ENCODE results near the gene ARHGAP25.

The ARHGAP25 gene

DNA sequence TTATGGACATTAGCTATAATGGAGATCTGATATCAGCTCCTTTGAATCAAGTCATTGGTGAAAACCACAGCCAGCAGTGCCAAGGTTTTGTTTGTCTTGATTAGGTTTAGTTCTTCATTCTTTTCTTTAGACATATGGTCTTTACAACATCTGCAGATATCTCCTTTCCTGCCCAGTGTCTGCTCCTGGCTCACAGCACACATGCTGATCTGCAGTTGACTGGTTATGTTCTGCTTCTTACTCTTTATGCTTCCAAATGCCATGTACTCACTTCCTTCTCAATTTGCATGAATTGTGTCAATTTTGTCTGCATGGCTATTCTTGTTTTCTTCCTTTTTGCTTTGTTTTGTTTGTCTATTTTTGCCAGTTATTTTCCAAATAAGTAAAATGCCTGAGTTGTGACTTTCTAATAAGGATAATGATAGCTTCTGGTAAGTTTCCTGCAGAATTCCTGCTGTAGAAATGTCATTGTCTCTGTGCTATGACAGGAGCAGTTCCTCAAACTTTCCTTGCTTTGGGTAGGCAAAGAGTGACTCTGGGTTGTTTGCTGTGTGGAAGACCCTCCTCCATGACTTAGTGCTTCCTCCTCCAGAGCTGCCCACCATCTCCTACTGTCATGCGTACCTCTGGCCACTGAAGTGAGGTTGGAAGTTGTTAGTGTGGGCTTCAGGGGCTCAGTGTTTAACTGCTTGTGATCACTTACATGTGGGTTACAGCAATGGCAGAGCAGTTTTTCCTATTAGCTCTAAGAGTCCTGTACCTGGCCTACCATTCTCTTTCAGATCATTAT is 8.2 kb downstream of the ARHGAP25 start:
- no peak for DNase-seq (ENCODE audit: low read depth)

DNA sequence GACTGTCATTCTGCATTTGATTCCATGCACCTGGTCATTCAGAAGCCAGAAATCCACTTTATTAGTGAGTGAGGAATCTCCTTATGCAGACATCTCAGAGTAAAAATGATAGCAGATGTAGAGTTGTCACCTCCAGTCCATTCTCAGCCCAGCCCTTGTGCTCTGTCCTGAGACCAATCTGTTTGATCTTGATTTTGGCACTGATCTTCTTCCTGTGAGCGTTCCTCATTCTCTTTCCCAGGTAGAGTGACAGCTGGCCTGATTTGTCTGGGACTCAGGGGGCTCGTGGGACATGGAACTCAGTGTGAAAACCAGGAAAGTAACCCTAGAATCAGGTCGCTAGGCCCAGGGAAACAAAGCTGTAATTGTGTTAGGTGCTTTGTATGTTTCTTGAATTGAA is 8.9 kb downstream of the ARHGAP25 start:
- DNase-seq (ENCODE audit: low read depth): no peak

DNA sequence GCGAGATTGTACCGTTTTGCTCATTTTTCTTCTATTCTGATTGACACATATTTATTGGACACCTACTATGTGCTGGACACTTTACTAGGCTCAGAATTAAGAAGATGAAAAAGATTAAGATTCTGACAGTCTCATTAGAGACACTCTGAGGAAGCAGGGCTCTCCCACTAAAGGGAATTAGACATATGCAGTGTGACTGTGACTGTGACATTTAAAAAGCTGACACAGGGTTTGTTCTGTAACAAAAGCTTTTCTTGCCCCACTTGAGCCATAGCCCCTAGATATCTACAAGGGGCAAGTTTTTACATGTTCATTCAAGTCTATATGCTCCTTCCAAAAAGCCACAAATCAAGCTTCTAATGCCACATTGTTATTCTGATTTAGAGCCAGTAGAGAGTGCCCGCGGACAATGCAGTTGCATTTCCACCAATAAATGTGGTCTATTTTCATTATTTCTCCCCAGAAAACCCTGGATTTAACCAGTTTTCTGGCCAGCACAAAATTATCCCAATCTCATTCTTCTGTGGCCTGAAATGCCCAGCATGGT is 9.8 kb downstream of the ARHGAP25 start:
- DNase-seq (ENCODE audit: low read depth): no peak

DNA sequence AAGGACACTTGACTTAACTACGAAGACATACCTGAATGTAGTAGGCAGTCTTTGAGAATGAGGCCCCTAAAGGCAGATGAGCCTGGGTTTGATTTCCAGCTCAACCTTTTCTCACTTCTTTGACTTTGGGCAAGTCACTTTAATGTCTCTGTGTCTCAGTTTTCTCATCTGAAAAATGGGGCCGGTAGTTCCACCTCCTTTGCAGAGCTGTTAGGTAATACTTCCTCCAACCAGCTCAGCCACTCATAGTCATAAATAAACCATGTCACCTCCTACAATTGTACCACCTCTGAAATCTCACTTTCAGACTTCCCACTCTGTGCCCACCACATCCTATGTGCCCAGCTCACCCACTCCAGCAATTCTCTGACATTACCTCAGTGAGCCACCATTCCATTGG is 10.4 kb downstream of the ARHGAP25 start:
- no peak for DNase-seq (ENCODE audit: low read depth)

DNA sequence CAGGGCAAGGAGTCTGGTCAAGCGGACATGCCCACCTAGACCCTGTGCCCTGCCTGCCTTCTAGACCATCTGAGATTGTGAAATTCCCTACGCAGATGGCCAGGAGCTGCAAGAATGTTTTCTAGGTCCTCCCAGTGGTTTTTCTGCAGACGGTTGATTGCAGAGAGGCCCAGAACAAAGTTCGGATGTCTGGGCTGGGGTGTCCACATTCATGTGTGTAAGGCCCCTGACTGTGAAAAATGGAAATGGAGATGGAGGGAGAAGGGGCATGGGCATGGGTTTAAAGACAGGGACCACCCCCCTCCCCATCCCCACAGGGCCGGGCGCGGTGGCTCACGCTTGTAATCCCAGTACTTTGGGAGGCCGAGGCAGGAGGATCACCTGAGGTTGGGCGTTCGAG is 11.8 kb downstream of the ARHGAP25 start:
- no peak for DNase-seq (ENCODE audit: low read depth)

DNA sequence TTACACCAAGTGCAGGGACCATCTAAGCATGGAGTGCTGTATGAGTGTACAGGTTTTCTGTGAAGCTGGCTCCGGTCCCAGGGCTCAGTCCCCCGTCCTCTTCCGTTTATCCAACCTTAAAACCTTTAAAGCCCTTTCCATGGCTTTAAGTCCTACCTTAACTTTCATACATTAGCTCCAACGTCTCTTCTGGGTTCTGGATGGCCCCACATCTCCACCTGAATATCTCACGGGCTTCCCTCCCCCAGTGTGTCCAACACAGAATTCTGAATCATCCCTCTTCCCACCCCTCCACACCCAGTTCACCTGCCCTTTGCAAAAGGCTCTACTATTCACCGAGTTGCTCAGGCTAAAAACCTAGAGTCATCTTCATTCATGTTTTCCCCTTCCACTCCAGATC is 12.8 kb downstream of the ARHGAP25 start:
- DNase-seq (ENCODE audit: low read depth): no peak

DNA sequence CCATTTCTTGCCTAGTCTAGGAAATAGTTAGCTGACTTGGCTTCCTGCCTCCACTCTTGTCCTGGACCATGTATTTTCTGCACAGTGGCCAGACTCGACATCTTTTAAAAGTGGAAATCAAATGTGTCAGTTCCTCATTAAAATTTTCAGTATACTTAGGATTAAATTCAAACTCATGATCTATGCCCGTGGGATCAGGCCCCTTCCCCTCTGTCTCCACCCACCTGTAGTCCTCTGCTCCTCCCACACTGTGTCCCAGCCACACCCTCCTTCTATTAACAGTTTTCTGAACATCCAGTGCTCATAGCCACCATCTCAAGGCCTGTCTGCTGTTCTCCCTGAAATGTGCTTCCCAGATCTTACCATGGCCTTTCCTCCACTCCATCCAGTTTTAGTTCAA is 13.3 kb downstream of the ARHGAP25 start:
- no peak for DNase-seq (ENCODE audit: low read depth)

DNA sequence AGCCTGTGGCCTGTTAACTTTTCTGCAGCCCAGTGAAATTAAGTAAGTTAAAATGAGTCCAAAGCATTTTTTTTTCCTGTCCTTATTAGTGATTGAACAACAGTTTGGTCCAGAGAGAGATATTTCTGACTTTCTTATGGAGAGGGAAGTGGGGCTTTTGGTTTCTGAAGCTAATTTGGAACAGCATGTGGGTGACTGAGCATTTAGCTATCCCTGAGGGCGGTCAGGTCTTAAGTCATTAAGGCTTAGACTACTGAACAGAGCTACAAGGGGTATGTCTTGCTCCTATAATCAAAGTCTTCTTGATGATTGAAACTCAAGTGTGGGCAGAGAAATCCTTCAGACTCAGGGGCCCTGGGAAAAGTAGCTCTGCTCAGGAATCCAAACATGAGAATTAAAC is 14.0 kb downstream of the ARHGAP25 start:
- DNase-seq (ENCODE audit: low read depth): no peak

DNA sequence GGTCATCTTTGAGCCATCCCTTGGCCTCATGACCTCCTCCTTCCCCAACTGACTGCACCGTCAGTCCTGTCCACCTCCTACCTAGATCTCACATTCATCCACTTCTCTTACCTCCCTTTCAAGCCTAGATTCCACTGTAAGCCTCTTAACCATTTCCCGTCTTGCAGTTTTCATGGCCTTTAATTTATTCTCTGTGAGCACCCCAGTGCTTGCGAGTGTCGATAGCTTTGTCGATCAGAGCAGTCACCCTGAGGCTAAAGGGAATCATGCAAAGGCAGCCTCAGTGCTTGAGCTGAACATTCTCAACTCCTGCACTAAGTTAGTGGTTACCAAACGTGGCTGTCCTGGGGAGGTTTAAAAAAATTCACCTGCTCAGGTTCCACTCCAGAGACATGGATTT is 14.7 kb downstream of the ARHGAP25 start:
- no peak for DNase-seq (ENCODE audit: low read depth)

DNA sequence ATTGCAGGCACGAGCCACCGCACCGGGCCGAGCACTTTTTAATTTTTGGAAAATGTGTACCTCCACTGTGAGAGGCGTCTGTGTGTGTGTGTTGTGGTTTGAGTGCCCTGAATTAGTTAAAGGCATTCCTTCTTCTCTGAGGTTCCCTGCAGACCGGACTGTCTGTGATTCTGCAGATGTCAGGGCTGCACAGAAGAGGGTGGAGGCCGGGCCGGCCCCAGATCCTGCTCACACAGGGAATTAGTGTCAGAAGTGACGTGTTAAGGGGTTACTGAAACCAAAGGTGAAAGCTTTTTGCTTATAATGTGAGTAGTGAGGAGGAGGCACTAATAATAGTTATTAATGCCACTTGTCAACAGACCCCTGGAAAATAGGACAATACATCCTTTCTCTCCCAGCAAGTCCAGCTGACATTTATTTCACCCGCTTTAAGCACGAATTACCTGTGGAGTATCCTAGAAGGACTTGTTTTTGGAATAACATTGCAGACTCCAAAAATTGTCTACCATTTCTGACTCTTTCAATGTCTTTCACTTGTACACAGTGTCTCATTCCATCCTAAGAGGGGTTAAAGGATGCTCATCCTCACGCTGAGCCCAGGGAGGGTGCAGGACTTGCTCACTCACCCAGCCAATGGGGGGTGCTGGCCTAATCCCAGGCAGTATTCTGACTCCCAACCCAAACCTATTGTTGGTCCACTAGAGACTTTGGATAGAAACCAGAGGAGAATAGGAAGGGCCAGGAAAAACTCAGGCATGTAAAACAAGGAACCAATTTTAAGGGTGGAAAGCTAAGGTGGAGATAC is 16.2 kb downstream of the ARHGAP25 start:
- no peak for DNase-seq (ENCODE audit: low read depth)

DNA sequence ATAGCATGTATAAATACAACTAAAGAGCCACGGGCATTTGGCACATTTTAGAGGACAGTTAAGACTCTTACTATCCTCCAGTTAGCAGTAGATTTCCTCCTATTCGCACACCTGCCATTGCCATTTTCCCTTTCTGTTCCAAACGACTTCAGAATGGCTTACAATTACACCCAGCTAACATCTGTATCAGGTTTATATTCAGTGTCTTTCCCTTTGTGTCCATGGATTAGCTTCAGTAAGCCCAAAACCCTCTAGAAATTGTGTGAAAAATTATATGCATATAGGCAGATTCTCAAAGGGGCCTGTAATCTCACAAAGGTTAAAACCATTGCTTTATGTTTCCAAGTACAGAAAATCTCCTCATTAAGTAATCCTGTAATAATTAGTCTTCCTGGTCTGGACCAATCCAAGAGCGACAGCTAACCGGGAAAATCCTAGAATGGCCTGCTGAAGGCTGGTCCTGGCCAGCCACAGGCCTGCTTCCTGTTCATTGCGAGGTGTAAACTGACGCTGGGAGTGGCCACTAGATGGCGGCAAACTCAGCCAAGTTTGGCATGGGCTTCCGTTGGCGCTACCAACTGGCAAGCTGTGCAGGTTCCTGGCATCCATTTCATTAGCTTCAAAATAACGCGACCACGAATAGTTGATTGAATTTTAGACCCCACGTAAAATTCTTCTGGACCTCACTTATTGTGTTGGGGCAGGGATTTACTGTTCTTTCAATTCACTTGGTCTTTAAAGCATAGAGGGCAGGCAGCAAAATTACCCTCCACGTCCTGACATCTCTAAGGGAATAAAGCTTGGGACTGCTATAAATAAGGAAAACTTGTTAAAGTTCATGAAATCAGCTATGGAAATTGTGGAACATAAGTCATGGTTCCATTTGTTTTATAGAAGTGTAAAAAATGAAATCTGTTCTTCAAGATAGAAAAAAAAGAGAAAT is 17.1 kb downstream of the ARHGAP25 start:
- peak; percentile 25 for DNase-seq (ENCODE audit: low read depth)

DNA sequence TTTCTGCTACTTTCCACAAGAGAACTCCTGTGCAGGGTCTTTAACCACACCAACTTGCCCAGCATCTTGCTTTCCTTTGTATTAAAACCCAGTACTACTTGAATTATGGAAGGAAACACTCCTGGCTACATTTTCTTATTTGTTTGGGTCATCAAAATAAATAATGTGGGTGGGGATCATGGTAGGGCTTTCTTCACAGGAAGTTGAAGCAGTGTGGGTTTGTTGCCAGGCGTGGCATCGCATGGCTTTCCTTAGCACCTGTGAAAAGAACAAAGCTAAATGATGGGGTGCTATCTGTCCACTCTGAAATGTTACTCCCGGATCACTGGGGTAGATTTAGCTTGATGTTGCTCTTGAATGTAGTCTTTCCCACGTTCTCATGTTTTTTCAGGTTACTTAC is 18.7 kb downstream of the ARHGAP25 start:
- DNase-seq (ENCODE audit: low read depth): no peak

DNA sequence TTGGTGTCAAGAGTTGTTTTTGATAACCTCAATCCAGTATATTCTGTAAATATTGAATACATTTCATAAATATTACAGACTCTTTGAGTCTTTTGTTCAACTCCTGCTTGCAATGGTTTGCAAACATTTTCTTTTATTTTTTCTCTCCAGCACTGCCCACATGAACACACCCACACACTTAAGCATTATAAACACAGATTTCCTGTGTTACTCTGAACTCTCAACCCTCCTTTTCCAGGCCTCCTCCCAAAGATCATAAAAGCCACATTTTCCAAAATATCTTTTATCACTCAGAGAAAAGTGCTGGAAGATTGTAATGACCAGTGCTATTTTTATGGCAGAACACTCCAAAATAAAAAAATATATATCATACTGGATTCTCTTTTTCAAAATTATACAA is 20.5 kb downstream of the ARHGAP25 start:
- no peak for DNase-seq (ENCODE audit: low read depth)

DNA sequence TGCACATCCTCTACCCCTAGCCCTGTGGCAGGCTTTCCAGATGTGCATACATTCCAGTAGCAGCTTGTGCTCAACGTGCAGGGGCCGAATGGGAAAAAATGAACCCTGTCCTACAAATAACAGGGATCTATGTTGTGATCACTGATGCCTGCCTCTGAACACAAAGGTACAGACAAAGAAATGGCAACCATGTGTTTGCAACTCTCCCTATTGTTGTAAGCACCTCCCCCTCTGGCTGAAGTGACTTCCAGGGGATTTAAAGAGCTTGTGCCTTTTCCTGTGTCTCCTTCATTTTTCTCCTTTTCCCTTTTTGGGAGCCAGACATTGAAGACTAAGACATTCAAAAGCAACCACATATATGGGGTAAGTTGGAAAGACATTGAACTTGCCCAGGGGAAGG is 21.6 kb downstream of the ARHGAP25 start:
- DNase-seq (ENCODE audit: low read depth): no peak

DNA sequence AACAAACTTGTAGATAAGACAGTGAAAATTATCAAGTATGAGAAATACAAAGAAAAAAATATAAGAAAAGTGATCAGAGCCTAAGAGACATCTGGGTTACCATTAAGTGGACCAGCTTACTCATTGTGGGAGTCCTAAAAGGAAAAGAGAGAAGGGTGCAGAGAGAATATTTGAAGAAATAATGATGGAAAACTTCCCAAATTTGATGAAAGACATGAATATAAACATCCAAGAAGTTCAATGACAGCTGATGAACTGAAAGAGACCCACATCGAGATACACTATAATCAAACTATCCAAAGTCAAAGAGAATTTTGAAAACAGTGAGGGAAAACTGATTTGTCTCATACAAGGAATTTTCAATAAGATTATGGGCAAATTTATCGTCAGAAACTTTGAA is 22.5 kb downstream of the ARHGAP25 start:
- no peak for DNase-seq (ENCODE audit: low read depth)

DNA sequence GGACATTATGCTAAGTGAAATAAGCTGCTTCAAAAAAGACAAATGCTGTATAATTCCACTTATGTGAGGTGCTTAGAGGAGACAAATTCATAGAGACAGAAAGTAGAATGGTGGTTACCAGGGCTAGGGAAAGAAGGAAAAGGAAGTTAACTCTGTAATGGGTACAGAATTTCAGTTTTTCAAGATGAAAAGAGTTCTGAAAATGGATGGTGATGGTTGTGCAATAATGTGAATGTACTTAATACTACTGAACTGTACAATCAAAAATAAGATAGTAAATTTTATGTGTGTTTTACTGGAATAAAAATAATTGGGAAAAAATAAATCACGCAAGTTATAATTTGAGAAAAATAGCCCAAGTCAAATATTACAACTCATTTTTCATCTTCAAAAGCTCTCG is 27.5 kb downstream of the ARHGAP25 start:
- no peak for DNase-seq (ENCODE audit: low read depth)

DNA sequence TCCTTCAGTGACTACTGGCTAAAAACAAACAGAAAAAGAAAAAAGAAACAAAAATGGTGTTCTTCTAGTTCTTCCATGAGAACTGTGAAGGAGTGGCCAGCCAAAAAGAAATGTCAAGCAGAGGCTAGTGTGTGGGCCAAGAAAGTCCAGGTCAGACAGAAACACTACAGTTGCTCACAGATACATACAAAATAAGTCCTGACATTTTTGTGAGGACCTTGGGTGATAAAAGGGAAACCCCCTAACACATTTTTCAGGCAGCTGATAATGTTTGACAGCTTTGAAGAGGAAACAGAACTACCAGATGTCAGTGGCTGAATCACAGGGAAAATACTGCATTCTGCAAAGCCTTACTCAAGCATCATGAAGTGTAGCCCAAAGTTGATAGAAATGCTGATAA is 28.1 kb downstream of the ARHGAP25 start:
- no peak for DNase-seq (ENCODE audit: low read depth)

DNA sequence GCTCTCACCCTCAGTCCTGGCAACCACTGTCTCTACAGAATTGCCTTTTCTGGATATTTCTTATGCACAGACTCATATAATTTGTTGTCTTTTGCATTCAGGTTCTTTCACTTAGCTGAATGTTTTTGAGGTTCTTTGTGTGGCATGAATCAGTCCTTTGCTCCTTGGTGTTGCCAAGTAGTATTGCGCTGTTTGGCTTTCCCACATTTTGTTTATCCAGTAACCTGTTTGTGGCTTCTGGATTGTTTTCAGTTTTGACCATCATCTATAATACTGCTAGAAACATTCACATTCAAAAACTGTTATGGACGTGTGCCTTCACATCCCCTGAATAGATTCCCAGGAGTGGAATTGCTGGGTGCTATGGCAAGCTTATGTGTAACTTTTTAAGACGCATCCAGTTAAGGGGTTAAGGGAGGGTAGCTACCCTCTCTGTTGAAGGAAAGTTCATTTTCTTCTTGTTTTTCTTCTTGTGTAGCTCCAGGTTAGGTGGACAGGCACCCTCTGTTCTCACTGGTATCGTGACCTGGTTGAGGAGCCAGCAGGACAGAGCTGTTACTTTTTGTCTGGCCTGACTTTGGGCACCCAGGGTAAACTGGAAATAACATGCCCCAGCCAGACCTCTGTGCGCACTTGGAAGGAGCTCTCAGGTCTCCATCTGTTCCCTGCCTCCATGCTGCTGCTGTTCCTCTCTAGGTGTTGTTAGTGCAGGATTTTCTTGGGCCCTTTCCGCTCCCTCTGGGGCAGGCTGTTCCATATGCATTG is 29.6 kb downstream of the ARHGAP25 start:
- no peak for DNase-seq (ENCODE audit: low read depth)

DNA sequence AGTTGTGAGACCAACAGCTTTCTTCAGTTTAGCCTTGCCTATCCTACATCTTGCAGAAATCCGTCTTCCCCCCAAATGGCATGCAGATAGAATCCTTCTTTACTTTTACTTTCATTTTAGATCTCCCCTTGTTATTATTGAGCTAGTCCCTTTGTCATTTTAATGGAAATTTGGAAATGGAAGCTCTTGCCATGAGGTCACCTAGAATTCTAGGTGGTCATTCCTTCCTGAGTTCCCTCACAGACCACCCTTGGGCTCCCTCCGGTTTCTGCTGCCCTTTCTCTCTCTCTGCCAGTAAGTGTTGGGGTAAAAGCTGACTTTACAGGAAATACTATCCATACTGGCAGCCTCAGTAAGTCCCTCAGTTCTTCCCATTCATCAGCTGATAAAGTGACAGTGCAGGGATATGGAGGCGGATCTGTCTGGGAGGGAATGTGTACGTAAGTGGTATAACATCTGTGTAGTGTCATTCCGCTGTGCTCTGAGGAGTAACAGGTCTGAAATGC is 30.2 kb downstream of the ARHGAP25 start:
- DNase-seq (ENCODE audit: low read depth): no peak

DNA sequence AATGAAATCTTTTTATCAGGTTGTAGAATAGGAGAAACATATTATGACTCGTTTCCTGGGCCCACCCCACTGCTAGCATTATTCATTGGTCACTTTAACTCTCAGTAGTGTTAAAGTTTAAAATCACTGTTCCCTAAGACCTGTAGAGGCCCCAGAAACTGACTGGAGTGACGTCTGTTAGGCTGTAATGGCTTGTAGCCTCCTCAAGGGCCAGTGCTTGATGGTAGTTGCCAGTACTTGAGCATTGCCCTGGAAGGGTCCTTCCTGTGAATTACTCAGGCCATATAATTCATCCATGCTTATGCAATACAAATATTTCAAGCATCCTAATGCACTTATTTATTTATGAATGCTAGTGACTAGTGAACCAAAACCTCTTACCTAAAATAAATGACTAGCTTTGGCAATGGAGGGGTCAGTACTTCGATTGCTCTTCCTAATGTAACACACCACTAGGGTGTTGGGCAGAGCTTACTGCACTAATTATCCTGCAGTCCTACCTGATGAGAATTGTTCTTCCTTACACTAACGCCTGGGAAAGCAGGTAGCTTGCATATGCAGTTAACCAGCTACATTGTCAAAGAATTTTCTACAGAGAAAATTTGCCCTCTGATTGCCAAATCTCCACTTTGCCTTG is 31.2 kb downstream of the ARHGAP25 start:
- no peak for DNase-seq (ENCODE audit: low read depth)

DNA sequence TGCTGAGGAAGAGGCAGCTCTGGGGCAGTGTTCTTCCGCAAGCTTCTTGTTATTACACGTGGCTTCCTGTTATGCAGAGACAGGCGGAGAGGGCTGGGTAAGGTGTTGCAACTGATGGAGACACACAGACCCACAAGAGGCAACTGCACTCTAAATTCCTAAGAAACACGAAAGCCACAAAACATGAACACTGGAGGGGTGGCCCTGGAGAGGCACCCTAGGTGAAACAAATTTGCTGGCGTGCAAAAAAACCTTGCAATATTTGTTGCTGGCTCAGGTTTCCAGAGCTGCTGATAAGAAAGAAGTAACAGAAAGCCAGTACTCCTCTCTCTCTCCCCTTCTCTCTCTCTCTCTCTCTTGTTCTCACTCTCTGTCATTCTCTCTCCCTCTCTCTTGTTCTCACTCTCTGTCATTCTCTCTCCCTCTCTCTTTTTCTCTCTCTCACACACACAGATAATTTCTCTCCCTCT is 31.8 kb downstream of the ARHGAP25 start:
- no peak for DNase-seq (ENCODE audit: low read depth)

All from GM04503 (cell line).